Stimulated activated CD4-positive, alpha-beta T cell treated with anti-CD3 and anti-CD28 coated beads, Interleukin-15, amount 100 ng/mL, for 48 hours (primary cell): ENCODE results near the gene CCDC80.

Experiments
- DNase-seq, 2 donors: peaks; one replicate each; pipeline ENCODE4 v3.0.0-alpha.2; 2020; ENCODE audit warnings: low read depth in 2 of 2

The CCDC80 gene, protein sequence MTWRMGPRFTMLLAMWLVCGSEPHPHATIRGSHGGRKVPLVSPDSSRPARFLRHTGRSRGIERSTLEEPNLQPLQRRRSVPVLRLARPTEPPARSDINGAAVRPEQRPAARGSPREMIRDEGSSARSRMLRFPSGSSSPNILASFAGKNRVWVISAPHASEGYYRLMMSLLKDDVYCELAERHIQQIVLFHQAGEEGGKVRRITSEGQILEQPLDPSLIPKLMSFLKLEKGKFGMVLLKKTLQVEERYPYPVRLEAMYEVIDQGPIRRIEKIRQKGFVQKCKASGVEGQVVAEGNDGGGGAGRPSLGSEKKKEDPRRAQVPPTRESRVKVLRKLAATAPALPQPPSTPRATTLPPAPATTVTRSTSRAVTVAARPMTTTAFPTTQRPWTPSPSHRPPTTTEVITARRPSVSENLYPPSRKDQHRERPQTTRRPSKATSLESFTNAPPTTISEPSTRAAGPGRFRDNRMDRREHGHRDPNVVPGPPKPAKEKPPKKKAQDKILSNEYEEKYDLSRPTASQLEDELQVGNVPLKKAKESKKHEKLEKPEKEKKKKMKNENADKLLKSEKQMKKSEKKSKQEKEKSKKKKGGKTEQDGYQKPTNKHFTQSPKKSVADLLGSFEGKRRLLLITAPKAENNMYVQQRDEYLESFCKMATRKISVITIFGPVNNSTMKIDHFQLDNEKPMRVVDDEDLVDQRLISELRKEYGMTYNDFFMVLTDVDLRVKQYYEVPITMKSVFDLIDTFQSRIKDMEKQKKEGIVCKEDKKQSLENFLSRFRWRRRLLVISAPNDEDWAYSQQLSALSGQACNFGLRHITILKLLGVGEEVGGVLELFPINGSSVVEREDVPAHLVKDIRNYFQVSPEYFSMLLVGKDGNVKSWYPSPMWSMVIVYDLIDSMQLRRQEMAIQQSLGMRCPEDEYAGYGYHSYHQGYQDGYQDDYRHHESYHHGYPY

DNA sequence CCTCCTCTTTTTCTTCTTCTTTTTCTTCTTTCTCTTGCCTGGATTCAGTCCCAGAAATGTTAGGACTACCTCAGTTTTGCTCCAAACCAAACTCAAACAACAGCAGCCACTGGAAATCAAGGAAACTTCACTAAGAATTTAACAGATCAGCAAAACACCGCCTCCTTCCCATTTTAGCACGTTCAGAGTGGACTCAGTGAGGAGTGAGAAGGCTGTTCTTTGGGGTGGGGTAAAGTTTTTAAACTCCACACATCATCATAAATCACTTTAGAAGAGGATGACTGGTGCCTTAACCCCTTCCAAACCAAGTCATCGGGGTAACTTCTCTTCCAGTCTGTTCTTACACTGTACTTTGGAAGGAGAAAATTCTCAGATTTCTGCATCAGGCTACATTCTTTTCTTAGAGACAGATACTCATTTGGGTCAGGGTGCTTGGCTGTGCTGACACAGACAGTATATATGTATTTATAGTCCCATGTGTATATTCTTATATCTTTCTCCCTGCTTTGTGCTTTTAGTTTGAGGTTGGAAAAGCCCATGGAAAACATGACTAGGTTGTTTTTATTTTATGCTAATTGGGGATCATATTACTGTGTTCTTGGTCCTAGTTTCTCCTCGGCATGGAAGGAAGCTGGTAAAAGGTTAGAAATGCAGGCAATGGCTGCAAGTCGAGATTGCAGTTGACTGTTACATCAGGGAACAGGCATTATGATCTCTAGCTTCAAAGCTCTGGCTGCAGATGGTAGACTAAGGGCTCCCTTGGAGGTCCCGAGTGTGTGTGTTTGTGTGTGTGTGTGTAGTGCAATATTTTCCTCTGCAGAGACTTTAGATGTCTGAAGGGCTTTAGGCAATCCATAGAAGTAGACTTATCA is at the start of gene CCDC80:
Gene CCDC80, minus strand, starts transcription at position 214 of the 872 bp plus-strand sequence. CDS start 1,238 bp downstream, outside the sequence.
- DNase-seq: no peak

DNA sequence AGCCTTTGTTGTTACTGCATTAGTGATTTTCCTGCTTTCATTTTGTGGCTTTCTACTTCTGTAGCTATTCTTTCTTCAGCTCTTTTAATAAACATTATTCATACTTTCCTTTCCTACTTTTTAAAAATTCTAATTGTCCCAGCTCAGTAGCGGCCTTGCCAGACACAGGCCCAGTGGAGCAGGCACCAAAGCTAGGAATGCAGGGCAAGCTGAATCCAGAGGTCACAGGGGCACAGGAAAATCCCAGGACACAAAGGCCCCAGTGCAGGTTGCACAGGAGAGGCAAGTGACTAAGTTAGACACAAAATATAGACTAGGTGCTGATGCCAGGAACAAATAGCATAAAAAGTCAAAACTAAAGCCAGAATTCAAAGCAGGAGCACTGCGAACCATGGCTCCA is 49.0 kb upstream of the CCDC80 start:
- no peak for DNase-seq

DNA sequence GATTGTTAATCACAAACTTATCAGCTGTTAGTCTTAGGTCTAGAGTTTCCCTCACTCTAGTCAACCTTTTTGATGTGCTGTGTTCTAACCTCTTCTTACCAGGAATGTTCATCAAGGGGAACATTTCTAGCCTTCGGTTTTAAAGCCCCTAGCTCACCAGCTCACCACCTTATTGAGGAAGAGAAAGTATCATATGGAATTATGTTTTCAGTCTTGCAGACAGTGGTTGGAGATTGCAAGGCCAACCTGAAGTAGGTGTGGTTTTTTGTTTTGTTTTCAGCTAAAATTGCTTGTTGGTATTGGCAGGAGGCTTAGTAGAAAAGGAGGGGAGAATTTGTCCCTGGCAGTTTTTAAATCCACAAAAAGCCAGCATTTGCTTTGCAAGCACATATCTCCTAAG is 48.4 kb upstream of the CCDC80 start:
- DNase-seq: no peak

DNA sequence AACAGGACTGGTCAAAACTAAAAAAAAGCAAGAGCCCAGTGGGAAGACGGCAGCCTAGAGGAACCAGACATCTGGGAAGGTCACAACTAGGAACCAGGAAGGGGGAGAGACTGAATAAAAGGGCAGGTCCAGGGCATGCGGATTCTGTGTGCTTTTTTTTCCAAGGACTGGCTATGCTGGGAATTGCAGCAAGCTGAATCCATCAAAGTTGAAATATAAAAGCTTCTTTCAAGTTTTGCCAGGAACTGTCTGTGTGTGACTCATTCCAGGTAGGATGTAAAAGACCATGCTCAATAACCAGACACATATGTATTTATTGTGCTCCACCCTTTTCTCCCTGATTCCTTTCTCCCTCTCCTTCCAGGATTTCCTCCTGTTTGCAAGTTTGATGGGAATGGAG is 47.9 kb upstream of the CCDC80 start:
- DNase-seq: no peak

DNA sequence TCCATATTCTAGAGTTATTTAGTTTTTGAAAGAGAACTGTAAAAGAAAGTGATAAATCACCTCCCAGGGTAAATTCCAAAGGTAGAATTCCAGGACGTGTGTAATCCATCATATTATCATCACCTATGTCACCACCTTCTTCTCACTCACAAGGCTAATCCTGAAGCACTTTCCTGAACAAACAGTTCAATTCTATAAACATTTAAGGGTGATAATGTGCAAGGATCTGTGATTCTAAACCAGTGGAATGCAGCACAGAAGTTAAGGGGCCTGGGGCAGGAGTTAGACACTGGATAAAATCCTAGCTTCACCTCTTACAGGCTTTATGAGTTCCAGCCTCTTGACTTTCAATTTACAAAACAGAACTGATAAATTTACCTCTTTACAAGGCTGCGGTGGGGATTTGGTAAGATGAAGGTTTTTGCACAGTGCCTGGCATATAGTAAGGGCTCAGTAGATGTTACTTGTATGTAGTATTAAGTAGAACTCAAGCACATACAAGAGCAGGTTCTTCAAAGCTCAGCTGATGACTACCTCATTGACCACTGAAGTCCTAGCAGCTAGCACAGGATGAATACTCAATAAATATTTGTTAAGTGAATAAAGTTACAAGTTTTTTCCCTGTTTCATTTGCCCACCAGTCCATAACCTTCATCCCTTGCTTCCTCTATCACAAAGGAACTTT is 47.3 kb upstream of the CCDC80 start:
- DNase-seq: no peak

DNA sequence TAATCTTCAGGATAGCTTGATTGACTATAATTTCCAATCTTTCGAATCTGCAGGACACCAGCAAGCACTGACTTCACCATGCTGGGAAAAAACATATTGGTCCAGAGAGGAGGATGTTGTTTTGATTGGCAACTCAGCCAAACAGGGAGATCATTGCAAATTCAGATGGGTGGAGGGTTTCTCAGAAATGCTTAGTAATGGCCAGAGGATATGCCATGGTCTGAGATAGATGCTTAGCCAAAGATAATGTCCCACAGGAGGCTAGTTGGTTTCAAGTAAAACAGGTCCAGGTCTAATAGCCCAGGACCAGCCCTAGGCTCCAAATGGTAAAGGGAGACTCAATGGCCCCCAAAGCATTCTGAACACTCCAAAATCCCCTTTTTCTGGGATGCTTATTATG is 46.7 kb upstream of the CCDC80 start:
- no peak for DNase-seq

DNA sequence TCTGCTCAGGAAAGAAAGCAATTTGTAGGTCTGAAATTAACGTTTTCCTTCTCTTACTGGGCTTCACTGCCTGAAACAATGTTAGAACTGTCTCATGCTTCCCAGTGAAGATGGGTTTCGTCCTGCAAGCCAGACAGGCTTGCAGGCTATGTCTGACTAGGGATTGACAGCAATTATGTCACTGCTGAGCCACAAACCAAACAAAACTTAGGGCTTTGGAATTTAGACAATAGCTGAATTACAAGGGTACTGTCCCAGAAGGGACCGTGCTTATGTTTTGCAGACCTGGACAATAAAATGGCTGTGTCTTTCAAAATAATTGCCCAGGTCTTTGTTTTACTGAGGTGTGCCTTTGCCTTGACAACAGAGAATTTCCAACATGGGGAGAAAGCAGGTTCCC is 46.3 kb upstream of the CCDC80 start:
- no peak for DNase-seq

DNA sequence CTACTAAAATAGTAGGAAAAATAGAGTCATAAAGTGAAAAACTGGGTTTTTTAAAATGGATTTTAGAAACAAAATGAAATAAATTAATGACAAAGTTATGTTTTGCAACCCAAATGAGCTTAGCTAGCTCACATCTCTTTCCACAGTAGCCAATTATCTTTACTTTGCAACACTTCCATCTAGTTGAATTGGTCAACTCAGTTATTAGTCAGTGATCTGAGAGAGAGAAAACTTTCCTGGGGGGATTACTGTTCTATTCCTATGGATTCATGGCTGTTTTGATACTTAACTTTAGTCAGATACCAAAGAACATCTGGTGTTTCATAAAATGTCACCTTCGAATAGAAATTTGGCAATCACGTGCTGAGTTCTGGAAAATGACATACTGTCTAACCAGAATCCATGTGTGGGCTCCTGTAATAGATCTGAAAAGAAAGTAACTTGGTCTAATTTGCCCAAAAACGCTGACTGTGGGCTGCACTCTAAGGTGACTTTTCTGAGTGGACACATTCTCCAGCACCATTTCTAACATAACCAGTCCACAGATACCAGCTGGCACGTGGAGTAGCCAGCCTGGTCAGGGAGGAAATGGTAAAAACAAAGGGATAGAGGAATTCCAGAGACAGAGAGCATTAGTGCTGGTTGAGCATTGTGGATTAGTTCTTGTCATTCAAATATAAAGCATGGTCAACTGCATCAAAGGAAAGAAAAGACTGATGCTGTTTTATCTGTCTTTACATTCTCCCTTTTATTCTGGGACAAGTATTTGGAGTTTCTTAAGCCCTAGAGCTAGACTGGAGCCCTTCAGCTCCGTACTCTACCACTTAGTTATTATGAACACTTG is 45.2 kb upstream of the CCDC80 start:
- no peak for DNase-seq

DNA sequence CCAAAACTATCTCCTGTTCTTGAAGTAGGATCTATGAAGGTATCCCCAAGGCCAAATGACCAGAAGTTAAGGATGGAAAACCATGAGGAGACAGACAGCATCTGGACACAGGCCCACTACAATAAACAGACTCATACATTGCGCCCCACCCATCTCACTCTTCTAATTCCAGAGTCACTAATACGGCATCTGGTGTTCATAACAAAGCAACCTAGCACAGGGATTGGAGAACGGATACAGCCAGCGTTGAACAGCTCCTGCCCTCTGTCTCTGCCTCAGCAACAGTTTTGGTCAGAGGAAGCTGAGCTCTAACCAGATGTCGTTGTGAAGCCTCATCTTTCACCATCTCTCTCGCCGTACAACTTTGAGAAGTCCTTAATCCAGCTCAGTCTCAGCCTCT is 44.5 kb upstream of the CCDC80 start:
- no peak for DNase-seq

DNA sequence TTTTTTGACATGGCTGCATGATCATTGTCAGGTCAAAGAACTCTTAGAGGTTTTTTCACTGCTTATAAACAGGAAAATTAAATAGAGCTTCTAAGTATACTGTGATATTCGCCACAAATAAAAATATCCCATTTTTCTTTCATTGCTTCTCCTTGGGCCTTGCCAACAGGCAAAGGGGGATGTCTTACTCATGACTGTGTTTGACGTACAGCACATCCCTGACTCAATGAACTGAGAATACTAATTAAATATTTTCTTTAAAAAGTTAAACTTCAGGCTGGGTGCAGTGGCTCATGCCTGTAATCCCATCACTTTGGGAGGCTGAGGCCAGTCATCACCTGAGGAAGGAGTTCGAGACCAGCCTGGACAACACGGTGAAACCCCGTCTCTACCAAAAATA is 41.4 kb upstream of the CCDC80 start:
- DNase-seq: no peak

DNA sequence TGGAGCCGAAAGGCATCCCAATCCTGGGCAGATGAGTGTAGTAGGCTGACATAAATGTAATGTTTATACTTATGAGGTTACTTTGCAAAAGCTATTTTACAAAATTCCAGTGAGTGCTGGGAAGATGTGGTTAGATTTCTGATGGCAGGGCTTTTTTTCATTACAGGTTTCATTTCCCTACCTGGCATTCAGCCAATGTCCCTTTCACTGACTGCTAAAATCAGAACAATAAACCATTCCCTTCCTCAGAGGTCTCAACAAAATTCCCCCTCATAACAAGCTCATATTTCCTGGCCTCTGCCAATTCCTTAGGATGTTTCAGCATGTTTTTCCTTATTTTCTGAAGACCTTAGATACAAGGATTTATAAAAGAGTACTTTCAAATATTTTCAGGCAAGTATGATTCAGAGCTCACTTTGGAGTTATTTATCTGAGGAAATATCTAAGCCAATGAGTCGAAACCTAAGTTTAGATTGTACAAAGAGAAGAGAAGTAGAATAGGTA is 40.9 kb upstream of the CCDC80 start:
- DNase-seq: no peak

DNA sequence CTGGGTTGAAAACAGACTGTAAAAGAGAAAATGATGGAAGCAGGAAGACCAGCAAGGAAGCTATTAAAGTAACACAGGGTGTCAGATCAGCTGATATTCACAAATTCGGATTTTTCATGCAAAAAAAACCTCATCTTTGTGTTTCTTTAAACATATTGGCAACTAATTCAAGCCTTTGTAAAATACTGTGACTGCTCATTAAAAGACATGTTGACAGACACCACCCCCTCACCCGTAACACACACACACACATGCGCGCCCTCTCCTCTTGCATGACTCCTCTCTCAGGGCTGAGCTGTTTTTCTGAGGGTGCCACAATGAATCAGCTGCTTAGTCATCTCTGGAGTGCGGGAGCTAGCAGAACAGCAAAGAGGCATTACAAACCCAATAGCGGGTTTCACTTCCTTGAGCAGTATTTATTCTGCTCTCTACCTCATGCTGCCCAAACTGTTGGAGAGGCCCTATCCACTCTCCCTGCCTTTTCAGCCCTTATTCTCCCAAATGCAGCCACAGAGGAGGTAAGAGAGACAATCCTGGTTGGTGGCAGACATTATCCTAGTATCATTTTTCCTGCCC is 35.8 kb upstream of the CCDC80 start:
- peak; percentile 86 for DNase-seq

DNA sequence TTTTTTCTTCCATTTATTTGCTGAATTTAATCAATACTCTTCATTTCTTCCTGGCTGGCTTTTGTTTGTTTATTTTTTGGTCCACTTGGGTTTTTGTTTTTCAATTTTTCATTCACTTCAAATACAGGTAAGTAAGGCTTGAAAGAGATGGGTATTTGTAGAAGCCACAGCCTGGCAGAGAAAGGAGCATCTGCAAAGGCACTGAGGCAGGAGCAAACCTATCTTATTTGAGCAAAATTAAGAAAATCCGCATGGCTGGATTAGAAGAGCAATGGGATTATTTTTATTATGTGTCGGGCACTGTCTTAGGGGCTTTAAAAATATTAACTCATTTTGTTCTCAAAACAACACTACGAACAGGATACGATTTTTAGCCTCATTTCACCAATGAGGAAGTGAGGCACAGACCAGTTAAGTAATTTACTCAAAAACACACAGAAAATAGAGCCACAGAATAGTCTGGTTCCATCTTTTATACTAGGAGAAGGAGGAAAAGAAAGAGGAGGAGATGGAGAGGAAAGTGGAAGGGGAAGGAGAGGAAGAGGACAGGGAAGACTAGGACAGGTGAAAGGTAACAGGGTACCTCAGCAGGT is 35.1 kb upstream of the CCDC80 start:
- DNase-seq: no peak

DNA sequence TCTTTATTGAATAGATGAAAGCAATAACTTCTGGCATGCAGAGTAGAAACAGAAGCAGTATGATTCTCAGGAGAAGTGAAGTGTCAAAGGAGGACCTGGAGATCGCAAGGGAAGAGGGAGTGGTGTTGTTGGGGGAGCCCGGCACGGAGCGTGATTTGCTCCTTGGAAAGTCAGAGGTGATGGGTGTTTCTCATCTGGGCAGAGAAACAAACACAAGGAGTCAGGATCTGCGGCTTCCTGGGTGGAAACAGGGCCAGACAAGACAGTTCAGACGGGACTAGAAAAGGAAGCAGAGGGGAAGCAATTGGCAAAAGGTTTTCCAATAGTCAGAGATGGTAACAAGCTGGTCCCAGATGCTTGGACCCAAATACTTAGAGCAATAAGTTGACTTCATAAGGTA is 34.4 kb upstream of the CCDC80 start:
- DNase-seq: no peak

DNA sequence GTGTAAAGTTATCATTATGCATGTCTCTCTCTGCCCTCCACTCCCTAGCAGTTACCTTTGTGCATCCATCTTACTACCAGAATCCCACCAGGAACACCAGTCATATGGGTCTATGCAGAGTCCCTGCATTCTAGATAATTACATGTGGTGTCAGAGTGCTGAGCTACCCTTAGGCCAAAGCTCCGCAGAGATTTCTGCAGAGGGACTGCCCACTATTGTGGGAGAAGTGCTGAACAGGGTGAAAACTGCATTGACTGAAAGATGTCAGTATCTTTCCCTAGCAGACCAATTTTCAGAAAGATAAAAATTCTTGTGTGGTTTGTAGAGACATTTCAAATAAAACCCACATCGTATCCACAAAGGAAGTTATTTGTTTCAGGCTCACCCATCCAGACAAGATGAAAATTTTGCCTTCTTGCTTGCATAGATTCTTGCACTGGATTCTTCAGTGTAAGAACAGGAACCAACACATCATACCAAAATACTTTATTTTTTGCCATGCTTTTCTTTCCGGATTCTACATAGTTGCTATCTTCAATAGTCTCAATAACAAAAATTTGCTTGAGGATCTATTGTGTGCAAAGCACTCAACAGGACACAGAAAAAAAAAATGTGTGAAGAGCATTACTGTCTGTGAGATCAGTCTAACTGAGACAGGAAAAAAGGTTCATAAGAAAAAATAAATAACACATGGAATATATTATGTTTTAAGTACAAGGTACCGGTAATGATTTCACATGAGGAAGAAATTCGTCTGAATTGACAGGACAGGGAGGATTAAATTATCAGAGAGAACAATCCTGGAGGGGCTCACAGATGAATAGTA is 32.0 kb upstream of the CCDC80 start:
- no peak for DNase-seq

DNA sequence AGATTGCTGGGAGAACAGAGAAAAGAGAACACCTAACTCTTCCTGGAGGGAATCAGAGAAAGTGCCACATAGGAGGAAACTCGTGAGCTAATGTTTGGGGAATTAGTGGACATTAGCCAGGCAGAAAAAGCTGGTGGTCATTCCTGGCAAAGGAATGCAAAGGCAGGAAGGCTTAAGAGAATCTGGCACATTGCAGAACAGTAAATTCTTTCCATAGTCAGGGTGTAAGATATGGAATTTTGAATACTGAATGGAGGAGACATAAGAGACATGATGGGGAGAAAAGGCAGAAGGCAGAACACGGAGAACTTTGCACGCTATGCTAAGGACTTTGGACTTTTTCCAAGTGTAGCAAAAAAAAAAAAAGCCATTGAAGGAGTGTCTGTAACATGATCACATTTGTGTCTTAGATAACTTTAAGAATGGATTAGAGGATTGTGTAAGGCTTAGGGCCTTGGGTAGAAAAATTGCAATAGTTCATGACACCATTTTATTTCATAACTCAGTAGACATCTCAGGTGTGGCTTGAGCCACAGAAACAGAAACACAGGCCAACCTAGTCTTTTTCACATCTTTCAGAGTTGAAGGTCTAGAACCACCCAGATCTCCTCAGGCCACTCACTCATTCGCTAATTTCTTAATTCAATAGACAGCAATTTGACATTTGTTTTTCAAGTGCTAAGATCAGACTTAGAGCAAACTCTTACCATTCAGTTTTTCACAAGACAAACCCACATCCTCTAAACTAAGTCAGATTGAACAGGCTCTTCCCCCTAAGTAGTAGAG is 31.2 kb upstream of the CCDC80 start:
- no peak for DNase-seq

DNA sequence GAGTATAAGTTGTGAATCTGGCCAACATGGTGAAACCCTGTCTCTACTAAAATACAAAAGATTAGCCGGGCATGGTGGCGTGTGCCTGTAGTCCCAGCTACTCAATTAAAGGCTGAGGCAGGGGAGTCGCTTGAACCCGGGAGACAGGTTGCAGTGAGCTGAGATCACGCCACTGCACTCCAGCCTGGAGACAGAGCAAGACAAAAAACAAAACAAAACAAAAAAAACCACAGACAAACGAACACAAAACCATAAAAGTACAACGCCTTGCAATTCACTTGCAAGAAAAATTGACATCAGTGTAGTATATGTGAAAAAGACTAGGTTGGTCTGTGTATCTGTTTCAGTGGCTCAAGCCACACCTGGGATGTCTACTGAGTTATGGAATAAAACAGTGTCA is 29.9 kb upstream of the CCDC80 start:
- no peak for DNase-seq

DNA sequence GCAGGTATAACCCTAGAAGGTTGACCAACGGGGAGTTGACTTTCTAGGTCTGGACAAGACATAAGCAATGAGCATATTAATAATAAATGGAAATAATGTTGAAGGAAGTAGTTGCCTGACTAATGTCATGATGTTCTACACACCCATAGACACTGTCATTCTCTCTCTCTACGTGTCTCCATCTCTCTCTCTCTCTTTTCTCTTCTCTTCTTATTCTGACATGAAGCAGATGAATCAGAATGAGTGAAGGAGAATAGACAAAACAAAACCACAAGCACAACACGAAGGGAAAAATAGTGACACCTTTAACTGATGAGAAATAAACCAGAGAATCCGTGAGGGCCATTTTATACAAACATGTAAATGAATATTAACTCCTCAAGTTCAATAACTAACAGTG is 26.7 kb upstream of the CCDC80 start:
- no peak for DNase-seq
